GM12878 (cell line): ENCODE measurements around the gene CTIF. TPM values are rescaled to one million over a fixed set of nuclear protein-coding genes. Genes with fewer than 3 reads are reported as not detected.

Source experiments
- ATAC-seq: fragments of 200-7000 bp; cut with Tn5 transposase; 3 replicates; pipeline ENCODE4 v1.9.1; 2020; ENCODE audit warnings: mild to moderate bottlenecking, moderate library complexity
- BruUV-seq: library from RNA; stranded (reverse); fragments of 400-500 nt; replicated peaks from 2 replicates; lab custom pipeline; 2021; lab: Mats Ljungman, UMichigan
- CTCF ChIA-PET: fragments of 300-600 bp; sonication (Branson Sonifier 250); formaldehyde crosslinking; extraction: SDS; loops from one replicate; lab custom pipeline; 2021; ENCODE audit warnings: inconsistent platforms; lab: Yijun Ruan, JAX
- POLR2A ChIA-PET: fragments of 350-600 bp; formaldehyde crosslinking; extraction: SDS; loops from one replicate; lab custom pipeline; 2021; ENCODE audit warnings: inconsistent platforms; lab: Charles Lee
- RAD21 ChIA-PET: fragments of 300-600 bp; sonication (Branson Sonifier 250); formaldehyde crosslinking; loops from one replicate; lab custom pipeline; 2023; ENCODE audit warnings: antibody characterized with exemption; ENCODE audit not compliant: unreplicated experiment; lab: Charles Lee
- SMC1A ChIA-PET: fragments of 300-600 bp; sonication (Branson Sonifier 250); formaldehyde crosslinking; loops from one replicate; lab custom pipeline; 2023; ENCODE audit not compliant: unreplicated experiment, uncharacterized antibody; lab: Charles Lee
- DNase-seq: peaks from one replicate; pipeline ENCODE4 v3.0.0-alpha.2; 2011; ENCODE audit warnings: low read depth, low spot score
- FAIRE-seq: peaks from 3 replicates; lab custom pipeline; 2011; peaks lifted over from hg19 to GRCh38; lab: Jason Lieb, UNC
- H2AFZ ChIP-seq: 2 replicates; pipeline ENCODE4 v1.6.0; 2011; ENCODE audit warnings: low read depth, low read length, control low read depth; ENCODE audit not compliant: control insufficient read depth
- H3K27ac ChIP-seq: 2 replicates; pipeline ENCODE4 v1.5.1; 2011; ENCODE audit warnings: control low read depth; ENCODE audit not compliant: control insufficient read depth, insufficient read depth
- H3K27me3 ChIP-seq, 2 experiments: replicated peaks in 1 of 2; 2 replicates each; pipeline versions ENCODE4 v1.6.0 to v1.6.1; 2011; ENCODE audit warnings: low read length in 1 of 2; ENCODE audit not compliant: control insufficient read depth in 2 of 2, insufficient read depth in 2 of 2
- H3K36me3 ChIP-seq, 2 experiments: 2 replicates each; pipeline ENCODE4 v1.5.1; 2011; ENCODE audit warnings: low read length in 1 of 2; ENCODE audit not compliant: control insufficient read depth in 2 of 2, insufficient read depth in 2 of 2
- H3K4me1 ChIP-seq: 2 replicates; pipeline ENCODE4 v1.6.1; 2011; ENCODE audit warnings: mild to moderate bottlenecking, low read length, moderate library complexity, mixed read lengths; ENCODE audit not compliant: control insufficient read depth, insufficient read depth
- H3K4me2 ChIP-seq: 2 replicates; pipeline ENCODE4 v1.6.0; 2011; ENCODE audit warnings: control low read depth; ENCODE audit not compliant: control insufficient read depth, insufficient read depth
- H3K4me3 ChIP-seq: fragments of 200-600 bp; sonication (generic); 2 replicates; pipeline ENCODE4 v1.5.1; 2016
- H3K79me2 ChIP-seq: 2 replicates; pipeline ENCODE4 v1.6.0; 2011; ENCODE audit warnings: low read length; ENCODE audit not compliant: control insufficient read depth, insufficient read depth
- H3K9ac ChIP-seq: 2 replicates; pipeline ENCODE4 v1.8.0; 2011; ENCODE audit warnings: low read length, control low read depth, mixed read lengths; ENCODE audit not compliant: control insufficient read depth, insufficient read depth
- H3K9me3 ChIP-seq: replicated peaks from 3 replicates; pipeline ENCODE4 v1.5.1; 2011; ENCODE audit warnings: mild to moderate bottlenecking, low read length; ENCODE audit not compliant: control insufficient read depth, insufficient read depth
- H4K20me1 ChIP-seq: 2 replicates; pipeline ENCODE4 v1.6.0; 2011; ENCODE audit not compliant: control insufficient read depth, insufficient read depth
- ATF7 ChIP-seq: fragments of 450-650 bp; IDR thresholded peaks from 2 replicates; pipeline ENCODE4 v1.6.1; 2016; ENCODE audit warnings: low read depth, mild to moderate bottlenecking
- CHD1 ChIP-seq: IDR thresholded peaks from 2 replicates; pipeline ENCODE4 v1.6.1; 2012; ENCODE audit warnings: low read depth, low read length, improper control_type of control experiment
- CREM ChIP-seq: IDR thresholded peaks from 2 replicates; pipeline ENCODE4 v1.6.1; 2014; ENCODE audit warnings: antibody characterized with exemption, low read depth
- DPF2 ChIP-seq: fragments of 450-650 bp; IDR thresholded peaks from 2 replicates; pipeline ENCODE4 v1.6.1; 2017; ENCODE audit warnings: mild to moderate bottlenecking
- FOXK2 ChIP-seq: fragments of 450-650 bp; IDR thresholded peaks from 2 replicates; pipeline ENCODE4 v1.6.1; 2017; ENCODE audit warnings: mild to moderate bottlenecking, moderate library complexity
- FOXM1 ChIP-seq: IDR thresholded peaks from 2 replicates; pipeline ENCODE4 v1.6.1; 2012; ENCODE audit warnings: low read depth, mild to moderate bottlenecking, inconsistent platforms, low read length, moderate library complexity
- IRF4 ChIP-seq: IDR thresholded peaks from 2 replicates; pipeline ENCODE4 v1.6.1; 2011; ENCODE audit warnings: low read depth, low read length
- JUND ChIP-seq: IDR thresholded peaks from 2 replicates; pipeline ENCODE4 v1.6.1; 2012; ENCODE audit warnings: low read depth, mild to moderate bottlenecking, low read length, improper control_type of control experiment, moderate library complexity
- MAX ChIP-seq: IDR thresholded peaks from 2 replicates; pipeline ENCODE4 v1.6.1; 2012; ENCODE audit warnings: low read depth, low read length, improper control_type of control experiment
- POLR2AphosphoS2 ChIP-seq: IDR thresholded peaks from 2 replicates; pipeline ENCODE4 v1.6.1; 2011; ENCODE audit warnings: low read depth, mild to moderate bottlenecking, low read length, improper control_type of control experiment, moderate library complexity
- RELB ChIP-seq: fragments of 450-650 bp; IDR thresholded peaks from 2 replicates; pipeline ENCODE4 v1.6.1; 2017; ENCODE audit warnings: low read depth, mild to moderate bottlenecking, moderate library complexity
- SP1 ChIP-seq: IDR thresholded peaks from one replicate; pipeline ENCODE4 v1.6.1; 2011; ENCODE audit warnings: low read depth, low read length
- SUPT20H ChIP-seq: IDR thresholded peaks from 2 replicates; pipeline ENCODE4 v1.6.1; 2011; ENCODE audit warnings: low read depth, mild to moderate bottlenecking, low read length, moderate library complexity, borderline replicate concordance; ENCODE audit not compliant: control insufficient read depth
- TAF1 ChIP-seq: IDR thresholded peaks from 2 replicates; pipeline ENCODE4 v1.6.1; 2011; ENCODE audit warnings: mild to moderate bottlenecking, low read depth, low read length, borderline replicate concordance
- ZBTB40 ChIP-seq: fragments of 450-650 bp; IDR thresholded peaks from 2 replicates; pipeline ENCODE4 v1.6.1; 2016; ENCODE audit warnings: mild to moderate bottlenecking, moderate library complexity, borderline replicate concordance
- ZNF207 ChIP-seq: fragments of 450-650 bp; IDR thresholded peaks from 2 replicates; pipeline ENCODE4 v1.6.1; 2014; ENCODE audit warnings: antibody characterized with exemption, mild to moderate bottlenecking, borderline replicate concordance
- ZNF384 ChIP-seq: IDR thresholded peaks from 2 replicates; pipeline ENCODE4 v1.6.1; 2012; ENCODE audit warnings: low read depth, mild to moderate bottlenecking, low read length, improper control_type of control experiment, borderline replicate concordance
- WGBS: methylation state at CpG from one replicate; pipeline ENCODE4 v1.1.6; 2016; ENCODE audit warnings: low lambda C conversion rate; ENCODE audit not compliant: insufficient replicate concordance, insufficient coverage; ENCODE audit errors: missing lambda C conversion rate; 5-methylcytosine and 5-hydroxymethylcytosine counted together
- in situ Hi-C: fragments of 300-500 bp; cut with MboI; formaldehyde crosslinking; loops from 9 replicates; pipeline ENCODE4 v1.14.3; 2018; ENCODE audit warnings: mixed read lengths
- intact Hi-C: fragments of 100-400 bp; cut with micrococcal nuclease; formaldehyde crosslinking; loops from one replicate; pipeline ENCODE4 v1.14.2; 2022; ENCODE audit not compliant: unreplicated experiment
- polyA plus RNA-seq, 11 experiments: library from polyadenylated mRNA; depleted of rRNA in 4 of 11; unstranded in 6 of 11; stranded (reverse) in 5 of 11; fragments of >200 nt; fragmentation: Nextera tagmentation in 4 of 11; fragmentation: Illumina TruSeq in 1 of 11; extraction: Ambion mirVana in 4 of 11; extraction: Trizol in 1 of 11; gene quantifications; 1 replicate in 1 of 11; 2 replicates in 10 of 11; pipeline versions ENCODE4 v1.2.1 to v1.2.3, GENCODE V29; 2011 to 2016; ENCODE audit warnings: inconsistent platforms in 2 of 11, missing spikeins in 2 of 11, low read depth in 1 of 11
- total RNA-seq, 4 experiments: library from RNA; depleted of rRNA in 3 of 4; stranded (reverse); fragments of >200 nt in 3 of 4; fragmentation: Illumina TruSeq in 1 of 4; extraction: Trizol in 1 of 4; gene quantifications; 2 replicates each; pipeline versions ENCODE4 v1.2.1 to v1.2.3, GENCODE V29; 2013 to 2021

CTIF gene
- total and polyA plus RNA-seq, 10 of the 15 experiments (the other 5 are each of a cell fraction or from before 2014, with no cell fraction given) = 0.06 to 11.6 (median 2.5) TPM

GRCh38 chr18:48838166-48838775 is 299.4 kb downstream of the CTIF start (continued):
- TF ChIP-seq RELB (no peak), FOXK2 (no peak), POLR2AphosphoS2 (no peak), IRF4 (no peak)

- in situ Hi-C loops = no loop called here
- POLR2A ChIA-PET = no interaction called here
- no peak for ATAC-seq
- Histone ChIP-seq H3K9me3 (no peaks in the 10 kb centered on the region), H3K9ac (no peak overlapping the region), H3K27me3 (no peaks in the 10 kb centered on the region), H3K4me3 (no peak overlapping the region), H4K20me1 (no peaks in the 10 kb centered on the region), H3K4me1 (peaks cover 18% of the 10 kb centered on the region), H2AFZ (no peak overlapping the region), H3K27ac (no peak overlapping the region), H3K36me3 (no peaks in the 10 kb centered on the region), H3K4me2 (no peak overlapping the region), H3K79me2 (no peaks in the 10 kb centered on the region)
- DNase-seq = no peak
- no TSS peak for BruUV-seq
- RAD21 ChIA-PET = interaction anchor here (1.2 kb wide), 1 partner anchor 38 kb away, joined by 5 read pairs; no protein-coding TSS in a partner anchor
- SMC1A ChIA-PET = no interaction called here
- no peak for FAIRE-seq
- CTCF ChIA-PET = no interaction called here
- intact Hi-C loops = no loop called here
- whole genome bisulfite sequencing = 76% methylated on average over 10 of the region's 10 CpGs
- no peak for TF ChIP-seq ZNF384
- TF ChIP-seq SP1 = no peak
- TF ChIP-seq ZBTB40 = no peak
- no peak for TF ChIP-seq ZNF207
- no peak for TF ChIP-seq FOXM1
- TF ChIP-seq CREM = no peak
- no peak for TF ChIP-seq TAF1
- TF ChIP-seq JUND = no peak
- TF ChIP-seq CHD1 = no peak
- no peak for TF ChIP-seq ATF7
- TF ChIP-seq MAX = no peak
- no peak for TF ChIP-seq SUPT20H
- no peak for TF ChIP-seq DPF2
These were observed 300.3 kb downstream of the CTIF start for GRCh38 chr18:48838921-48839818.
